ENCODE data around the gene PCA3.

DNA sequence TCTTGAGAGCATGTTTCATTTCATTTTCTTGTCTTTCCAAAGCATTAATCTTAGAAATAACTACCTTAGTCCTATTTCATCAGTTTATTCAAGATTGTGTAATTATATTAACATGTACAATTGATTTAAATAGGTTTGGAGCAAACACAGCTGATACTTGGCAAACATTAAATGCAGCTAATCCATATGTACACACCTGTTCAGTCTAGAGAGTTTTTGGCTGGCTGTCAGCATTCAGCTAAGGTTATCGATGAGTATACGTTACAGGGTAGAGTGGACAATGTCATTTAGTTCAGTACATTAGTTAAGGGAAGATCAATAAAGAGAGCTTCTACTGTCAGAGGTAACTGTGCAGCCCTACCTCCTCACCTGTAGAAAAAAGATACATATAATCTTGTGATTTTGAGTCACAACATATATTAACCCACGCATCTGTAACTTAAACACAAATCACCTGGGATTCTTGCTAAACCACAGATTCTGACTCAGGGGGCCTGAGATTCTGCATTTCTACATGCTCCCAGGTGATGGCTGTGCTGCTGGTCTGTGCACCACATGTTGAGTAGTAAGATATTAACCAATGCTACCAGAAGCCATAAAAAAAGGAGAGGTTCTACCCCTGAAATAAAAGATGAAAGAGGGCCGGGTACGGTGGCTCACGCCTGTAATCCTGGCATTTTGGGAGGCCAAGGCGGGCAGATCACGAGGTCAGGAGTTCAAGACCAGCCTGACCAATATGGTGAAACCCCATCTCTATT lies 34.1 kb upstream of the PCA3 start:
- no peak for TF ChIP-seq CTCF (IDR thresholded peaks at IDR 0.05)
- TF ChIP-seq POLR2A (IDR thresholded peaks at IDR 0.05): no peak

All from heart left ventricle (tissue), 13 donors.